Stimulated activated CD8-positive, alpha-beta memory T cell treated with anti-CD3 and anti-CD28 coated beads, Interleukin-7, amount 100 ng/mL, for 48 hours (primary cell): Measurements from ENCODE around the gene RPL13A.

Experiments
- DNase-seq, 2 donors: peaks; one replicate each; pipeline ENCODE4 v3.0.0-alpha.2; 2020; ENCODE audit warnings: low read depth in 1 of 2; ENCODE audit errors: extremely low read depth in 1 of 2

RPL13A gene

DNA sequence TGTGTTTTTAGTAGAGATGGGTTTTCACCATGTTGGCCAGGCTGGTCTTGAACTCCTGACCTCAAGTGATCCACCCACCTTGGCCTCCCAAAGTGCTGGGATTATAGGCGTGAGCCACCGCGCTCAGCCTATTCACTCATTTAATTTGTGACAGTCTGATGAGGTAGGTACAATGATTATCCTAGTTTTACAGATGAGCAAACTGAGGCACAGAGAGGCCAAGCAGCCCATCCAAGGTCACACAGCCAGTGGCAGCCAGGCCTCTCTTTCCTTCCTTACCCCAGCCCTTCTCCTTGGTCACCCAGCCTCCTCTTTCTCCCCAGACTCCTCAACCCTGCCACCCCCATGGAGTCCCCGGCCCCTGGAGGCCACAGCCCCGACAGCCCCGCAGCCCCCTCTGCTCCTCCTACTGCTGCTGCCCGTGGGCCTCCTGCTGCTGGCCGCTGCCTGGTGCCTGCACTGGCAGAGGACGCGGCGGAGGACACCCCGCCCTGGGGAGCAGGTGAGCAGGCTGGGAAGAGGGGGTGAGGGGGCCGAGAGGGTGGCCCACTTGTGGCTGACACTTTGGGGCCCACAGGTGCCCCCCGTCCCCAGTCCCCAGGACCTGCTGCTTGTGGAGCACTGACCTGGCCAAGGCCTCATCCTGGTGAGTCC, 7.3 kb upstream of the RPL13A start:
- no peak for DNase-seq

DNA sequence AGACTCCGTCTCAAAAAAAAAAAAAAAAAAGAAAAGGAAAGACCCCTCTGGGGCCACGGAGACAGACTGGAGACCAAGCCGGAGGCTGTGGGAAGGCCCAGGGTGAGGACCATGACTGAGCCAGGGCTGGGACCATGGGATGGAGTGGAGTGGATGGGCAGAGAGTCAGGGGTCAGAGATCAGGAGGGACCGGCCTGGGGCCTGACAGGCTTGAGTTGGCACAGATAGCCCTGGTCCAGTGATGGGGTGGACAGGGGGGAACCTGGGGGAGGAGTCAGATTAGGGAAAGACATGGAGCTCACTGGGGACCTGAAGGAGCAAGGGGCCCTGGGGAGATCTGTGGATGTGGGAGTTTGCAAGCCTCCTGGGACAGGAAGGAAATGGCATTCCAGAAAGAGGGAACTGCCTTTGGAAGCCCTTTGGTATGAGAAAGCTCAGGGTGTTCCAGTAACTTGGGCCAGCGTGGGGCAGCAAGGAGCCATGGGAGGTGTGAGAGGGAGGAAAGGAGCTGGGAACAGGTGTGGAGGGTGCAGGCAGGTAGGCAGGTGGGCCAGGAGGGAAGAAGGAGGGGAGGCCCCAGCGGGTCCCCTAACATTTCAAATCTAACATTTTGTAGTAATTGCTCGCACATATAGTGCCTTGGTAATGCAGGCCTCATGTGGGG, 6.3 kb upstream of the RPL13A start:
- no peak for DNase-seq

DNA sequence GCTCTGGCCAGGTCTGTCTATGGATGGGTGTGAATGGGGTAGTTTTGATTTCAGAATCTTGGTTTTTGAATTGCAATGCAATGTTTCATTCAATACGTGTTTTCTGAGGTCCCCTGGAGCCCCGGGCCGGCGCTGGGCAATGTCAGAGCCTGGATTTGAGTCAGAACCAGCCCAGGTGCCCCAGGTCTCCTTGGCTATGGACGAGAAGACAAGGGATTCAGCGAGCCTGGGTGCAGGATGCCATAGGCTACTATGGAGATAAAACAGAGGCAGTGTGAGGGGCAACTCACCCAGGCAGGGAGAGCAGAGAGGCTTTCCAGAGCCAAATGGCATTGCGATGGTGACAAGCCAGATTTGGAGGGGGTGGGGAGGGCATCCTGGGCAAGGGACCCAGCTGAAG, 1.2 kb upstream of the RPL13A start:
- no peak for DNase-seq

DNA sequence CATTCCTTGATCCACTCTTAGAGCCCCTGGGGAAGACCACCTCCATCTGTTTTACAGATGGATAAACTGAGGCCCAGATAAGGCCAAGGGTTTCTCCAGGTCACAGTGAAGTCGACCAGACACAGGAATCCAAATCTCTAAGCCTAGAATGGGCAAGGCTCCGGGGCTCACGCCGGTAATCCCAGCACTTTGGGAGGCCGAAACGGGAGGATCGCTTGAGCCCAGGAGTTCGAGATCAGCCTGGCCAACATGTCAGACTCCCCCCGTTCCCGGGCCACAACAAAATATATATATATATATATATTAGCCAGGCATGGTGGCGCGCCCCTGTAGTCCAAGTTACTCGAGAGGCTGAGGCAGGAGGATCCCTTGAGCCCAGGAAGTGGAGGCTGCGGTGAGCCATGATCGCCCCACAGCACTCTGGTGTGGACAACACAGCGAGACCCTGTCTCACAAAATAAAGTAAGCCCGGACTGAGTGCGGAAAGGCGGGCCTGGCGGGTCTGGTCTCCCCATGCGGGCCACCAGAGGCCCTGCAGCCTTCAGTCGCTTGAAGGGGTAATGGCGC, 615 bp upstream of the RPL13A start:
- DNase-seq, result no peak

DNA sequence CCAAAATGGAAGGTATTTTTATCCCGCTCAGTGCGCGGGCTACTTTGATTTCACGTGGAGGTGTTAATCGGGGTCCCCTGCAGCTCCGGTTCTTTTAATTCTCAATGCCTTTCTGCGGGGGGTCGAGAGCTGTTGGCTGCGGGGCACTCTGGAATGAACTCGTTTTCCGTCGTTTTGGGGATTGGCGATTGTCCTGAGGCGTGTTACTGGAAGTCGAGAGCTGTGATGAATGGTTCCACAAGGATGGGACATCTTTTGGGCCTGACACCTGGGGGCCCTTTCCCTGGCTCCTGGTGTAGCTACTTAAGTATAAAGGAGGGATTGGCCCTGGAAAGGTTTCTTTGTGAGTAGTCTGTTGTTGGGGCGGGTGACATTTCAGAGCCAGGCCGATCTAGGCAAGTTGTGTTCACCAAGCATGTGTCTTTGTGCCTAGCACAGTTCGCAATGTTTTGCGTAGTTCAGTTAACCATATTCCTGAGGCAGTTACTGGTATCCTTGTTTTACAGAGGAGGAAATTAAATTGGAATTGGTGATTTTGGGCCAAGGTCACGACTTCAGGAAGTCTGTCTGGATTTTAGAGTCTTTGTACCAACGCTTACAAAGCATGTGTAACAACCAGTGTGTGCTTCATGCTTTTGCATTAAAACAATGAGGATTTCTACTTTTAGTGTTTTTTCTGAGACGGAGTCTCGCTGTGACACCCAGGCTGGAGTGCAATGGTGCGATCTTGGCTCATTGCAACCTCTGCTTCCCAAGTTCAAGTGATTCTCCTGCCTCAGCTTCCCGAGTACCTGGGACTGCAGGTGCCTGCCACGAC, 846 bp downstream of the RPL13A start:
- no peak for DNase-seq

DNA sequence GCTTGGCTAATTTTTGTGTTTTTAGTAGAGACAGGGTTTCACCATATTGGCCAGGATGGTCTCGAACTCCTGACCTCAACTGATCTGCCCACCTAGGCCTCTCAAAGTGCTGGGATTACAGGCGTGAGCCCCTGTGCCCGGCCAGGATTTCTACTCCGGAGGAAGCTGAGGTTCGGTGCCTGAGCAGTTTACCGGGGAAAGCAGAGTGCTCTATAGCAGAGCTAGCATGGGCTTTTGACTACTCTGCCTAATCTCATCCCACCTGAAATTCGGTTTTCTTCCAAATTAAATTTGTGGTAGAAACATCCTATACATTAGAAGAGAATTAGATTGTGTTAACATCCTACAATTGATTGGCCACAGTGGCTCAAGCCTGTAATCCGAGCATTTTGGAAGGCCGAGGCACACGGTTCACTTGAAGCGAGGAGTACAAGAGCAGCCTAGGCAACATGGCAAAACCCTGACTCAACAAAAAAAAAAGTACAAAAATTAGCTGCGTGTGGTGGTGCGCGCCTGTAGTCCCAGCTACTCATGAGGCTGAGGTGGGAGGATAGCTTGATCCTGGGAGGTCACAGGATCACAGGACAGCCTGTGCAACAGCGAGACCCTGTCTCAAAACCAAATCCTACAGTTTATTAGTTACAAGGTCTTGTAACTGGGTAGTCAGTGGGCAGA, 1.6 kb downstream of the RPL13A start:
- no peak for DNase-seq

DNA sequence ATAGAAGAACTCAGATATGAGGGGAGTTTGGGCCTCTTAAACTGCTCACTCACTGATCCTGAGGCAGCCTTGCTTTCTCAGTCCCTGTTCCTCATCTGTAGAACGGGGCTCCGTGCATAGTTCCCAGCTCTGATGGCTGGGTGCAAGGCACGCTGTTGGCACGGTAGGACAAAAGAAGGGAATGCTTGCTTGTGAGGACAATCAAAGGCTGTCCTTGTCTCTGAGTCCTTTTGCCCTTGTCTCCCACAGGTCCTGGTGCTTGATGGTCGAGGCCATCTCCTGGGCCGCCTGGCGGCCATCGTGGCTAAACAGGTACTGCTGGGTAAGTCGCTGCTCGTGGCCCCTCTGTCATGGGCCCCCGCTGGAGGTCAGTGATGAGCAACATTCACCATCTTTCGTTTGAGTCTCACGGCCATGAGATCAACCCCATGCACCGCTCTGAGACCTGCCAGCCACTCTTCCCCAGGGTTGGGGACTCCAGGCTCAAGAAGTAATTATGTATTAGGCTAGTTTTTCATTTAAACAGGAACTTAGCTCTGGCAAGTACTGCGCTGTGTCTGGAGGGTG, 2.3 kb downstream of the RPL13A start:
- no peak for DNase-seq

DNA sequence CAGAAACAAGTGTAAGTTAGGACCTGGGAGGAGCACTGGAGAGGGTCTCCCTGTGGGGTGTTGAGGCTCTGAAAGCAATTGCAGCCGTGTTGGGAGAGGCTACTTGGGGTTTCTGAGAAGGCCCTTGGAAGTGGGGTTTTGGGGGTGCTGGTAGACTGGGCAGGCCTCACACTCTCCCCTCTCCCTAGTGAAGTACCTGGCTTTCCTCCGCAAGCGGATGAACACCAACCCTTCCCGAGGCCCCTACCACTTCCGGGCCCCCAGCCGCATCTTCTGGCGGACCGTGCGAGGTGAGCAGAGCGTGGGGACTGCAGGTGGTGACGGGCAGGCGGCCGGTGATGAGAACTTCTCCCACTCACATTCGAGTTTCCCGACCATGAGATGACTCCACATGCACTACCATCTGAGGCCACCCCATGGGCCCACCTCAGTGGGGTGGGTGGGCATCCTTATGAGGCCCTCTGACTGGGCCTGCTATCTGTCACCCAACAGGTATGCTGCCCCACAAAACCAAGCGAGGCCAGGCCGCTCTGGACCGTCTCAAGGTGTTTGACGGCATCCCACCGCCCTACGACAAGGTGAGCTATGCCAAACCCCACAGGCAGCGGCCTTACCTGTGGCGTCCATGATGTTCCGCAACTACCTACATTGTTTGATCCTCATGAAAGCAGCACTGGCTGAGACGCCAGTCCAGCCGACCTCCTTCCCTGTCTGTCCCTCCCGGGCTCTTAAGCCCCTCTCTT, 3.0 kb downstream of the RPL13A start:
- DNase-seq, result no peak

DNA sequence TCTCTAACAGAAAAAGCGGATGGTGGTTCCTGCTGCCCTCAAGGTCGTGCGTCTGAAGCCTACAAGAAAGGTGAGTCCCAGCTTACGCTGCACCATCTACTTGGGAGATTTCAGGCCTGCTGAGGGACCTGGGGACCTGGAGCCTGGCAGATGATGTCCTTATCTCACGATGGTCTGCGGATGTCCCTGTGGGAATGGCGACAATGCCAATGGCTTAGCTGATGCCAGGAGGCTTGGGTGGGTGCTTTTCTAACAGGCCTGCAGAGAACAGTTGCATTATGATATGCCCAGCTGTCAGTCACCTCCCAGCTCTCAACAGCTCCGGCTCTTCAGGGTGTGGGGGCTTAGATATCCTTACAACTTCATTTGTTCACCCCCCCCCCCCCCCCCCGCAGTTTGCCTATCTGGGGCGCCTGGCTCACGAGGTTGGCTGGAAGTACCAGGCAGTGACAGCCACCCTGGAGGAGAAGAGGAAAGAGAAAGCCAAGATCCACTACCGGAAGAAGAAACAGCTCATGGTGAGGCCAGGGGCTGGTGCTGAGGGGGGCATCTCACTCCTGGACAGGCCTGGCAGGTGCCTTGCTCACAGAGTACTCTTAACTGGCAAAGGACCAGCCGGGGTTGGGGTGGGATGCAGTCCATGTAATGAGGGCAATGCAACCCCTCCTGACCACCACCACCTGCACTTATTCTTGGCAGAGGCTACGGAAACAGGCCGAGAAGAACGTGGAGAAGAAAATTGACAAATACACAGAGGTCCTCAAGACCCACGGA, 3.8 kb downstream of the RPL13A start:
- DNase-seq, result no peak

DNA sequence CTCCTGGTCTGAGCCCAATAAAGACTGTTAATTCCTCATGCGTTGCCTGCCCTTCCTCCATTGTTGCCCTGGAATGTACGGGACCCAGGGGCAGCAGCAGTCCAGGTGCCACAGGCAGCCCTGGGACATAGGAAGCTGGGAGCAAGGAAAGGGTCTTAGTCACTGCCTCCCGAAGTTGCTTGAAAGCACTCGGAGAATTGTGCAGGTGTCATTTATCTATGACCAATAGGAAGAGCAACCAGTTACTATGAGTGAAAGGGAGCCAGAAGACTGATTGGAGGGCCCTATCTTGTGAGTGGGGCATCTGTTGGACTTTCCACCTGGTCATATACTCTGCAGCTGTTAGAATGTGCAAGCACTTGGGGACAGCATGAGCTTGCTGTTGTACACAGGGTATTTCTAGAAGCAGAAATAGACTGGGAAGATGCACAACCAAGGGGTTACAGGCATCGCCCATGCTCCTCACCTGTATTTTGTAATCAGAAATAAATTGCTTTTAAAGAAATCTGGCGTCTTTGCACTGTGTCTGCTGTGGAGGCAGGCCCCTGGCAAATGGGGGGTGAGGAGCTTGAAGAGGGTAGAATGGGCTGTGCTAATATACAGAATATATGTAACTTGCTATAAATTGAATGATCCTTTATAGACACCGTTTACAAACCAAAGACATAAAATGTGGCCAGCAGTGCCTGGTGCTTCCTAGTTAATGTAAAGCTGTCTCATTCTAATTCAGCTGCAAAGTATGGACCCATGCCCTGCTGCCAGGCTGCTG, 4.6 kb downstream of the RPL13A start:
- no peak for DNase-seq

DNA sequence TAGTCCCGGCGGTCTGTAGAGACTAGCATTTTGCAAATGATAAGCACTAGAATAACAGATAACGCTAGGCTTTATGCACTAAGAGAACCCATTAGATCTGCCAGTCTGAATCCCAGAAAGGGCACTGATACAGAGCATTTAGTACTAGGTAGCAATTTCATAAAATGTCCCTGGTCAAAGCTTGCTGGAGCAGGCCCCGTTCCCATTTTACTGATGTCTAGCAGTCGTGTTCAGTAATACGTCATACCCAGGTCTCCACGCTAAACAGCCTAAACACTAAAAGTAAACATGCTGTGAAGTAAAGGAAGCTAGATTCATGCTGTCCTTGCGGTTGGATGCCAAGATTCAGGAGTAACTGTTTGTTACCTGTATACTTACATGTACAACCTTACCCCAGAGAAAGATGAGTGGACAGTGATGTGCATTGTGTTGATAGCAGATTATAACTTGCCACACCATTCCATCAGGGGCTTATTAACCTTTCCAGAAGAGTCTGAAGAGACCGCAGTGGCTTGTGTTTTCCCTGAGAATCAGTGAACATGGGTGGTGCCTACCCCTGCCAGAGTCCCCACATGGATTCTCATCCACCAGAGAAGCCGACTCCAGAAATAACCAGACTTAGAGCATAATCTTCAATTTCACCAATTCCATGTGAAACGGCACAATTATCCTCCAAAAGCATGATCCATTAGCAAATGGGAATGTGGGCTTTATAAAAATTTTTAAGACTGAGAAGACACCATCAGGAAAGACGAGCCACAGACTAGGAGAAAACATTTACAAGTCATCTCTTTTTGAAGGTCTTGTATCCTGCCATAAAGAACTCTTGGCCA, 5.4 kb downstream of the RPL13A start:
- DNase-seq, result no peak

DNA sequence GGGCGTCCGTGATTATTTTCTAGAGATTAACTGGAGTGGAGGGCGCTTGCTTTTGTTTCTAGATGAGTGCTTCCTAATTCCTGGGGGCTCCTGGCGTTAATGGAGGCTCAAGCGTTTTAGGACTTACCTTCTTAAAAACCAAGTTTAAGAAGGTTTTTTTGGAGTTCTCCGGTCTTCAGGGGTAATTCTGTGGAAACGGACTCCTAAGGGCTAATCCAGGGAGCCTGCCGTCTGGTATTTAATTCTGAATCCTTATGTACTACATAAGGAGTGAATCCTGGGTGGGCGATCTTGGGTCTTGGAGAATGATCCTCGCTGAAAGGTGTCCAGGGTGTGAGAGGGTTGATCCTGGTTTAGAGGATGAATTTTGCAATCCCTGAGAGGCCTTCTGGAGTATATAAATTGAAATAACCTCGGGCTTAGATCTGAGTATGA, 9.2 kb downstream of the RPL13A start:
- no peak for DNase-seq

DNA sequence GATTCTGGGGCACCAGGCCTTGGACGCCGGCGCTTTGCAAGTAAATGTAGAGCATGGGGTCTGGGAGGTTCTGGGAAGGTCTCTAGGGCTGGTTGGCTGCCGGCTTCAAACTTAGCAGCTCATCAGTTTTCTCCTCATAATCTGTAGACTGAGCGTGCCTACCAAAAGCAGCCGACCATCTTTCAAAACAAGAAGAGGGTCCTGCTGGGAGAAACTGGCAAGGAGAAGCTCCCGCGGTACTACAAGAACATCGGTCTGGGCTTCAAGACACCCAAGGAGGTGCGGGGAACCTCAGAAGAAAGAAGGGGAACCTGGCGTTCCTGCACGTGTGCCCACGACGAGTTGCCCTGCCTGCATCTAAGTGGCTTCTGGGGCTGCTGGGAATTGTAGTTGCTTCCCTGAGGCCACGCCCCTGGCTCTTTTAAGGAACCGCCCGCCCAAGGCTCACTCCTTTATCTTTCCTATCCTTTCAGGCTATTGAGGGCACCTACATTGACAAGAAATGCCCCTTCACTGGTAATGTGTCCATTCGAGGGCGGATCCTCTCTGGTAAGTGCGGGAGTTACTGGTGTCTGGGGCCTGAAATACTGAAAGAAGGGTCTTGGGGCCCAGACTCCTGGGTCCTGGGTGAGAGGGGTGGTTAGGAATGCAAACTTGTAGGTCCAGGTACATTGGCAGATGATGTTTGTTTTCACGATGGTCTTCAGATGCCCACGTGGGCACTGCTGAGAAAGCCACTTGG, 9.8 kb downstream of the RPL13A start:
- DNase-seq, result peak in 1 of 2 donors; percentile 57

DNA sequence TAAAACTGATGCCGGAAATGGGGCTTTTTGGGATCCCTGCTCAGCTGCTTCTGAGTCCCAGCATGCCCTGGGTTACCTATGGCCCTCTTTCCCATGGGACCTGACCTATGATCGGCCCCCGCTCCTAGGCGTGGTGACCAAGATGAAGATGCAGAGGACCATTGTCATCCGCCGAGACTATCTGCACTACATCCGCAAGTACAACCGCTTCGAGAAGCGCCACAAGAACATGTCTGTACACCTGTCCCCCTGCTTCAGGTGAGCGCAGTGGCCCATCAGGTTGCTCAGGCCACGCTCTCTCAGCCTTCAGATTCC, 10.3 kb downstream of the RPL13A start:
- no peak for DNase-seq

DNA sequence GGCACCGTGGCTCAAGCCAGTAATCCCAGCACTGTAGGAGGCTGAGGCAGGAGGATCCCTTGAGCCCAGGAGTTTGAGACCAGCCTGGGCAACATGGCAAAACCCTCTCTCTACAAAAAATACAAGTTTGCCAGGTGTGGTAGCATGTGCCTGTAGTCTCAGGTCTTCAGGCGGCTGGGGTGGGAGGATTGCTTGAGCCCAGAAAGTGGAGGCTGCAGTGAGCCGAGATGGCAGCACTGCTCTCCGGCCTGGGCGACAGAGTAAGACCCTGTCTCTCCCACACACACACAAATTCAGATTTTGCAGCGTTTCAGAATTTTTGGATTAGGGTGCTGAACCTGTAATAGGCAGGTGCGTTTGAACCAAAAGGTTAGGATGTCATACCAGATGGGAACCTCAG, 11.1 kb downstream of the RPL13A start:
- DNase-seq, result no peak

DNA sequence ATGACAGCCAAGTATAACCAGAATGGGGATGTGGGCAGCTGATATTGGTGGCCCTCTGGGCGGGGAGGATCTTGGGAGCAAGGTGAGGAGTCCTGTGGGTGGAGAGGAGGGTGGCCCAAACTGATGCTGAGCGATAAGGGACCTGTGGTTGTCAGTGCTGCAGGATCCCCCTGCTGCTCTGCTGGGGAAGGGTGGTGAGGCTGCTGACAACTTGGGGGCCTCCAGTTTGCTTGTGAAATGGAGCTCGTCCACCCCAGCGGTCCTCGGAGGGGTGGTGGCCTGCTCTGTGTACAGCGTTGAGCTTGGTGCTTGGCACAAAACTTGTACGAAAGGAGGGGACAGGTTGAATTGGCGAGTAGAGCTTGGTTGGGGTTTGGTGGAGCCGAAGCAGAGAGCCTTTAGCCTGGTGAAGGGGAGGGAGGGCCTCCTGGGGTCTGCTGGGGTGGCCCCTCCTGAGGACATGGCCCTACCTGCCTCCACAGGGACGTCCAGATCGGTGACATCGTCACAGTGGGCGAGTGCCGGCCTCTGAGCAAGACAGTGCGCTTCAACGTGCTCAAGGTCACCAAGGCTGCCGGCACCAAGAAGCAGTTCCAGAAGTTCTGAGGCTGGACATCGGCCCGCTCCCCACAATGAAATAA, 11.7 kb downstream of the RPL13A start:
- no peak for DNase-seq
